GM10266 (cell line): ENCODE data around the gene EPB41L4A.

Experiments
- DNase-seq: peaks from one replicate; pipeline ENCODE4 v3.0.0; 2012; ENCODE audit errors: extremely low spot score
- CTCF ChIP-seq: IDR thresholded peaks from 2 replicates; pipeline ENCODE4 v1.5.1; 2012; ENCODE audit warnings: mild to moderate bottlenecking, low read depth; ENCODE audit not compliant: control insufficient read depth, insufficient read depth; ENCODE audit errors: missing control alignments

The EPB41L4A gene

GRCh38 chr5:112382886-112383285 lies 36.2 kb downstream of the EPB41L4A start:
- no peak for DNase-seq
- no peak for TF ChIP-seq CTCF

GRCh38 chr5:112381521-112381920 lies 37.6 kb downstream of the EPB41L4A start:
- DNase-seq: no peak
- no peak for TF ChIP-seq CTCF

GRCh38 chr5:112379542-112380325 lies 39.3 kb downstream of the EPB41L4A start:
- DNase-seq: no peak
- no peak for TF ChIP-seq CTCF

- DNase-seq: no peak
- TF ChIP-seq CTCF: no peak
Measured at GRCh38 chr5:112374818-112375217, 44.3 kb downstream of the EPB41L4A start.

GRCh38 chr5:112374356-112374755 lies 44.7 kb downstream of the EPB41L4A start:
- no peak for DNase-seq
- TF ChIP-seq CTCF: no peak

GRCh38 chr5:112373885-112374284 lies 45.2 kb downstream of the EPB41L4A start:
- TF ChIP-seq CTCF: no peak
- DNase-seq: no peak

GRCh38 chr5:112372543-112372942 lies 46.5 kb downstream of the EPB41L4A start:
- DNase-seq: no peak

More at GRCh38 chr5:112372543-112372942, 46.5 kb downstream of the EPB41L4A start:
- no peak for TF ChIP-seq CTCF
